Neural progenitor cell (in vitro differentiated cells): ENCODE measurements around the gene ELOVL6.

Experiments
- CTCF ChIP-seq: fragments of 200-600 bp; sonication (generic); IDR thresholded peaks from 2 replicates; pipeline ENCODE4 v1.5.1; 2017; ENCODE audit warnings: antibody characterized with exemption, mild to moderate bottlenecking
- EZH2 ChIP-seq: fragments of 200-600 bp; sonication (generic); IDR thresholded peaks from 2 replicates; pipeline ENCODE4 v1.6.1; 2017; ENCODE audit warnings: antibody characterized with exemption, mild to moderate bottlenecking, moderate library complexity
- EZH2phosphoT487 ChIP-seq: fragments of 200-600 bp; sonication (generic); IDR thresholded peaks from 2 replicates; pipeline ENCODE4 v1.6.1; 2017; ENCODE audit warnings: antibody characterized with exemption

DNA sequence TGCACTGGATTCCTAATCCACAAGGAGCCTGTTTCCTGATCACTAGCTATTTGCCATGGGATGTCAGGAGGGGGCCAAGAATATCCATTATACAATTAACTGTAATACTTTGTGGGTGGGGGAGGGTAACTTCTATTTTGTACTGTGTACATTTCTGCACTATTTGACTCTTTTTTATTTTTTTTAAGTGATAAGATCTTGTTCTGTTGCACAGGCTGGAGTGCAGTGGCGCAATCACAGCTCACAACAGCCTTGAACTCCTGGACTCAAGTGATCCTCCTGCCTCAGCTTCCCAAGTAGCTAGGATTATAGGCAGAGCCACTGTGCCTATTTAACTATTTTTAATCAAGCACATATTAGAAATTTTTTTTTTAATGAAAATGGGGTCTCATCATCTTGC lies 134.1 kb downstream of the ELOVL6 start:
- TF ChIP-seq EZH2 = no peak
- TF ChIP-seq CTCF = no peak
- no peak for TF ChIP-seq EZH2phosphoT487
